Fibroblast of lung (primary cell): Measurements from ENCODE around the gene ANO3.

ENCODE experiments used
- CTCF ChIP-seq, 2 donors: IDR thresholded peaks in 1 of 2; conservative IDR thresholded peaks in 1 of 2; 1 replicate in 1 of 2; 2 replicates in 1 of 2; pipeline ENCODE4 v1.5.1; 2011 to 2012; ENCODE audit warnings: low read length in 2 of 2, control low read depth in 1 of 2, inconsistent platforms in 1 of 2, low read depth in 1 of 2, mild to moderate bottlenecking in 1 of 2
- EZH2 ChIP-seq: IDR thresholded peaks from 2 replicates; pipeline ENCODE4 v1.5.1; 2012; ENCODE audit warnings: low read length, control low read depth, mild to moderate bottlenecking; ENCODE audit errors: missing control alignments

- TF ChIP-seq CTCF (conservative IDR thresholded peaks at IDR 0.05 in 1 of 2, IDR thresholded peaks at IDR 0.05 in 1 of 2; ENCODE audit: low read depth in 1 of 2, low read length in 2 of 2) (no peak), EZH2 (no peak)
Observed at GRCh38 chr11:26326793-26327400, 5.0 kb upstream of the ANO3 start.
